Common myeloid progenitor, CD34-positive (primary cell): ENCODE measurements around the gene WRAP73.

Experiments used
- CTCF ChIA-PET: fragments of 350-600 bp; sonication (Branson Sonifier 250); formaldehyde crosslinking; loops from one replicate; lab custom pipeline; 2021; ENCODE audit warnings: antibody characterized with exemption; lab: Charles Lee
- POLR2A ChIA-PET: fragments of 350-600 bp; sonication (Branson Sonifier 250); formaldehyde crosslinking; loops from one replicate; lab custom pipeline; 2021; ENCODE audit warnings: antibody characterized with exemption; lab: Charles Lee
- DNase-seq, 3 donors: peaks; one replicate each; pipeline versions ENCODE4 v3.0.0 to v3.0.0-alpha.2; 2013
- H3K27ac ChIP-seq, 2 experiments: 1 replicate in 1 of 2; 2 replicates in 1 of 2; pipeline ENCODE4 v1.7.0; 2013; ENCODE audit warnings: inconsistent platforms in 2 of 2, low read length in 2 of 2, mild to moderate bottlenecking in 2 of 2, low read depth in 1 of 2, moderate library complexity in 1 of 2; ENCODE audit not compliant: severe bottlenecking in 2 of 2, insufficient read depth in 1 of 2, poor library complexity in 1 of 2
- H3K27me3 ChIP-seq, 5 experiments: replicated peaks in 2 of 5; 1 replicate in 3 of 5; 2 replicates in 2 of 5; pipeline versions ENCODE4 v1.6.1 to v1.7.0; 2013; ENCODE audit warnings: low read length in 4 of 5, mild to moderate bottlenecking in 2 of 5, moderate library complexity in 2 of 5, inconsistent platforms in 1 of 5; ENCODE audit not compliant: insufficient read depth in 5 of 5, control insufficient read depth in 4 of 5
- H3K36me3 ChIP-seq, 4 experiments: 1 replicate in 2 of 4; 2 replicates in 2 of 4; pipeline versions ENCODE4 v1.6.1 to v1.7.0; 2013; ENCODE audit warnings: low read length in 3 of 4, control low read depth in 1 of 4, mild to moderate bottlenecking in 1 of 4; ENCODE audit not compliant: control insufficient read depth in 4 of 4, insufficient read depth in 4 of 4
- H3K4me1 ChIP-seq, 4 experiments: 1 replicate in 3 of 4; 2 replicates in 1 of 4; pipeline versions ENCODE4 v1.6.1 to v1.7.1; 2013; ENCODE audit warnings: low read length in 3 of 4, mild to moderate bottlenecking in 3 of 4, control low read depth in 1 of 4, inconsistent platforms in 1 of 4, moderate library complexity in 1 of 4; ENCODE audit not compliant: control insufficient read depth in 4 of 4, insufficient read depth in 4 of 4; ENCODE audit errors: control extremely low read depth in 1 of 4
- H3K4me3 ChIP-seq, 7 experiments: 1 replicate in 4 of 7; 2 replicates in 3 of 7; pipeline versions ENCODE4 v1.5.1 to v1.7.0; 2013; ENCODE audit warnings: mild to moderate bottlenecking in 7 of 7, low read length in 6 of 7, moderate library complexity in 6 of 7, inconsistent platforms in 2 of 7, low read depth in 2 of 7, control low read depth in 1 of 7; ENCODE audit not compliant: insufficient read depth in 4 of 7, control insufficient read depth in 1 of 7; ENCODE audit errors: extremely low read depth in 1 of 7
- H3K9me3 ChIP-seq, 5 experiments: 1 replicate in 4 of 5; 2 replicates in 1 of 5; pipeline versions ENCODE4 v1.6.1 to v1.7.1; 2013; ENCODE audit warnings: low read length in 4 of 5, mild to moderate bottlenecking in 2 of 5, inconsistent platforms in 1 of 5, low read depth in 1 of 5, moderate library complexity in 1 of 5; ENCODE audit not compliant: control insufficient read depth in 4 of 5, insufficient read depth in 2 of 5; ENCODE audit errors: control extremely low read depth in 1 of 5
- WGBS: methylation state at CpG from one replicate; pipeline ENCODE4 v1.1.5; 2013; ENCODE audit not compliant: insufficient coverage; 5-methylcytosine and 5-hydroxymethylcytosine counted together

The WRAP73 gene

DNA sequence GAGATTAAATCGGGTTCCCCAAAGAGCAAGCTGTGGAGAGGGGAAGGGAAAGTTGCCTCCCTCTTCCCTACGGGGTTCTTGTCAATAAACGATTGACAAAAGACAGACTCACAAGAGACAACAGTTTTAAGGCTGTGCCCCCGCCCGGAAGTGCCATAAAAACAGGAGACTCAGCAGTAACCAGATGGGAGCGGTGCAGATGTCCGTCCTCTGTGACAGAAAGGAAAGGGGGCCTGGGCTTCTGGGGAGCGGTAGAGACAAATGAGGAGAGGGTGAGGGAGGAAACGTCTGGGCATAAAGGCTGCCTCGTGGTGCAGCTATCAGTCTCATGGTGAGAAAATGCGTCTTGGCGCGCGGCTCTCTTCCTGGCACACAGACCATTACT, 8.3 kb upstream of the WRAP73 start:
- Histone ChIP-seq H3K36me3 (no peaks in the 10 kb centered on the region), H3K9me3 (no peaks in the 10 kb centered on the region), H3K4me1 (peaks cover 0 to under 1% (median 0%) of the 10 kb centered on the region in 4 experiments), H3K27me3 (peaks cover 7 to 47% (median 34%) of the 10 kb centered on the region in 5 experiments), H3K4me3 (no peak overlapping the region), H3K27ac (no peak overlapping the region)
- POLR2A ChIA-PET: no interaction called here
- no peak for DNase-seq
- 63% methylated on average over 5 of the region's 14 CpGs for WGBS
- CTCF ChIA-PET: no interaction called here

DNA sequence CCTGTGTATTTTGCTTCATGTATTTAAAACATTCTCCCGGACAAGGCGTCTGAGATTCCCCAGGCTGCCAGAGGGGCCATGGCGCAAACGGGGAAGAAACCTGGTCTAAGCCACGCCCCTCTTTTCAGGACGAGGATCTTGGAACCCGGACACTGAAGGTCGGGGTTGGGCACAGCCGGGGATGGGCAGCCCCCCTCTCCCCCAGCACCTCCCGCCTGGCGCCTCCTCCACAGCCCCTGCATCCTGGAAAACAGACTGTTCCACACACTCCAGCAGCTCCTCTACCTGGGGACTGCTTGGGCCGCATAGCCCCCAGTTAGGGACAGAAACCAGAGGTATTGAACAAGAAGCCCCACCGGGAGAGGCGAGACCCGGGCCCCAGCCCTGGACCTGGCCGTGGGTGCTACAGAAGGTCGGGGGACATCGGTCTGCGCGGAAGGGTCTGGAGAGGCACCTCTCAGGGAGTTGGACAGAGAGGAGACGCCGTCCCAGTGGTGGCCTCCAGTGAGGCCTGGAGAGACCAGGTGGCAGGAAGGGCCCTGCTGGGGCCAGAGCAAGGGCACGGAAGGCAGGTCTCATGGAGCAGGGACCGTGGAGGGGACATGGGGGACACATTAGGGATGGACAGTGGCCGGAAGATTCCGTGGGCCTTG, 7.8 kb upstream of the WRAP73 start:
- no peak for DNase-seq
- Histone ChIP-seq H3K36me3 (no peaks in the 10 kb centered on the region), H3K27me3 (peaks cover 8 to 53% (median 37%) of the 10 kb centered on the region in 5 experiments), H3K27ac (no peak overlapping the region), H3K4me1 (peaks cover 0 to 5% (median 2%) of the 10 kb centered on the region in 4 experiments), H3K4me3 (no peak overlapping the region), H3K9me3 (no peaks in the 10 kb centered on the region)
- ChIA-PET POLR2A (no interaction called here), CTCF (no interaction called here)
- 85% methylated on average over 25 of the region's 26 CpGs for WGBS

DNA sequence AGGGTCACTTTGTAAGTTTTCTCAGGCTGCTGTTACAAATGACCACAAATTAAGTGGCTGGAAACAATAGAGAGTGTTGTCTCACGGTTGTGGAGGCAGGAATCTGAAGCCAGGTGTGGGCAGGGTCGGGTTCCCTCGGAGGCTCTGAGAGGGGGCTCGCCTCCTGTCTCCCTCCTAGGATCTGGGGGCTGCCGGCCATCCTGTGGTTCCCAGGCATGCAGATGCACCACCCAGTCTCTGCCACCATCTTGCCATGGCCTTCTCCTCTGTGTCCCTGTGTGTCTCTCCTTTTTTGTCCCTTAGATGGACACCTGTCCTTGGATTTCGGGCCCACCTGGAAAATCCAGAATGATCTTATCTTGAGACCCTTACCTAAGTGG, 7.2 kb upstream of the WRAP73 start:
- no peaks in the 10 kb centered on the region for H3K9me3 ChIP-seq
- H3K36me3 ChIP-seq: no peaks in the 10 kb centered on the region
- no peak for DNase-seq
- 78% methylated on average over 6 of the region's 6 CpGs for WGBS
- ChIA-PET CTCF (no interaction called here), POLR2A (no interaction called here)
- H3K27me3 ChIP-seq: peaks cover 8 to 59% (median 36%) of the 10 kb centered on the region in 5 experiments
- H3K4me3 ChIP-seq: no peak overlapping the region
- H3K4me1 ChIP-seq: peaks cover 0 to 12% (median 5%) of the 10 kb centered on the region in 4 experiments
- no peak overlapping the region for H3K27ac ChIP-seq

DNA sequence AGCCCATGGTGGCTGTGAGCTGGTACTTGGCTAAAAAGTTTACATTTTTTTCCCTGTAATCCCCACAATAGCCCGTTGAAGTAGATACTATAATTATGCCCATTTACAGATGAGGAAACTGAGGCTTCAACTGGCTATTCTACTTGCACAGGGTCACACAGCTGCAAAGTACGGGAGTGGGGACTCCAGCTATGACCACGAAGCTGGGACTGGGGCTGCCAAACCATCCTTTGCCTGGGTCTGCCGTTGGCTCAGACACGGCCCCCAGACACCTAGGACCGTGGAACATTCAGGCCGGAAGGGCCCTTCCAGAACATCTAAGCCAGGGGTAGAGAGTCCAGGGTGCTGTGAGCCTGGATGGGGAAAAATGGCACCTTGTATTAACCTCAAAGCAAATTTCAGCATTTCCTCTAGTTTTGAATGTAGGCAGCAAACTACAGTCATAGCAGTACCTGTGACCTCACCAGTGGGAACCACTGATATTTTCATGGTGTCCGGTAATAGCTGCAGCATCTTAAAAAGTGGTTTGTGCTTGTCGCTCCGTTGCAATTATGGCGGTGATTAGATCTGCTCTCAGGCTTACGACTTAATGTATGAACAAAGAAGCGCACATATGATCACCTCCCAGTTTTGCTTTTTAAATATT, 6.7 kb upstream of the WRAP73 start:
- H3K27me3 ChIP-seq: peaks cover 8 to 64% (median 36%) of the 10 kb centered on the region in 5 experiments
- WGBS: 85% methylated on average over 12 of the region's 13 CpGs
- no peak overlapping the region for H3K27ac ChIP-seq
- ChIA-PET CTCF (no interaction called here), POLR2A (no interaction called here)
- H3K4me1 ChIP-seq: peaks cover 0 to 15% (median 8%) of the 10 kb centered on the region in 4 experiments
- no peak overlapping the region for H3K4me3 ChIP-seq
- no peak for DNase-seq
- H3K36me3 ChIP-seq: no peaks in the 10 kb centered on the region
- H3K9me3 ChIP-seq: no peaks in the 10 kb centered on the region

DNA sequence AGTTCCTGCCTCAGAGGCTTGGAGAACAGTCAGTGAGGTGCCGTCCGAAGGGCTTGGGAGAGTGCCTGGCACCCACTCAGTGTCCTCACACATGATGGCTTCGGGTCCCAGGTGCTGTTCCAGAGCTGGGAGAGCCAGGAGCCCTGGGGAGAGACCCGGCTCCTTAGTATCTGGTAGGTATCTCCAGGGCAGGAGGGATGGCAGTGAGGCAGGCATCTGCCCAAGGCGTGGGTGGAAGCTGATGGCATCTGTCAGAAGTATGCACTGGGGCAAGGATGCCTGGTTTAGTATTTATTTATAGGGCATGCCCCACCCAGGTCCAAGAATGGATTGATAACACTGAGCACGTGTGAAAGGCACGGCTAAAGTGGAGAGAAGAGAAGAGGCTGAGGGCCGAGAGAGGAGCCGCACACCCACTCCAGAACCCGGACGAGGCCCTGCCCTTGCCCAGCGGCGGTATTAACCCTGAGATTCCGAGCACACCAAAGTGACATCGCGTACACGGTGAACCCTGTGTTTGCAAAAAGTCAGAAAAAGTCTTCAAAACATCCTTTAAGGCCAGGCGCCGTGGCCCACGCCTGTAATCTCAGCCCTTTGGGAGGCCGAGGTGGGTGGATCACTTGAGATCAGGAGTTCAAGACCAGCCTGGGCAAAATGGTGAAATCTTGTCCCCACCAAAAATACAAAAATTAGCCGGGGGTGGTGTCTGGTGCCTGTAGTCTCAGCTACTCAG, 4.8 kb upstream of the WRAP73 start:
- Histone ChIP-seq H3K4me1 (peaks cover 0 to 29% (median 15%) of the 10 kb centered on the region in 4 experiments), H3K4me3 (no peak overlapping the region), H3K27me3 (peaks cover 8 to 80% (median 40%) of the 10 kb centered on the region in 5 experiments), H3K36me3 (no peaks in the 10 kb centered on the region), H3K27ac (no peak overlapping the region), H3K9me3 (no peaks in the 10 kb centered on the region)
- 93% methylated on average over 20 of the region's 22 CpGs for WGBS
- ChIA-PET CTCF (no interaction called here), POLR2A (no interaction called here)
- DNase-seq: no peak

DNA sequence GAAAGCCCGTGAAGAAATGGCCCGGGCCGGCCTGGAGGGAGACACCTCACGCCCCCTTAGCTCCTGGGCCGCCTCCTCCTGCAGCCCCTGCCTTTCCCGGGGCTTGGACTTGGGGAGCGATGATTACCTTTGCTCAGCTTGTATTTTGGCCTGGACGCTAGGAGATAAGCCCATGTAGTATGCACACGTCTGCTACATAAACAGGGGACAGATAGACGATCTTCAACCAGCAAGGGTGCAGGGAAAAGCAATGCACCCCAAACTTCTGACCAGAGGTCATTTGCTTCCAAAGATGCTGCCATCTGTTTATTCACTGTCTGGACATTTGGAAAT, 3.3 kb upstream of the WRAP73 start:
- ChIA-PET CTCF (no interaction called here), POLR2A (no interaction called here)

More for the DNA sequence above, 3.3 kb upstream of the WRAP73 start:
- Histone ChIP-seq H3K9me3 (no peaks in the 10 kb centered on the region), H3K36me3 (no peaks in the 10 kb centered on the region), H3K4me1 (peaks cover 7 to 39% (median 24%) of the 10 kb centered on the region in 4 experiments), H3K27me3 (peaks cover 8 to 77% (median 40%) of the 10 kb centered on the region in 5 experiments), H3K4me3 (no peak overlapping the region), H3K27ac (no peak overlapping the region)
- WGBS: 37% methylated on average over 10 of the region's 10 CpGs
- no peak for DNase-seq
